Liver (tissue), 9 donors: ENCODE results near the gene ZNF570. TPM values are rescaled to one million over a fixed set of nuclear protein-coding genes. Genes with fewer than 3 reads are reported as not detected.
A peak's percentile ranks its signal among the peaks of the same experiment; 100 is the strongest.

Experiments
- DNase-seq: peaks from one replicate; pipeline ENCODE4 v3.0.0-alpha.2; 2017; ENCODE audit warnings: low spot score
- H3K27ac ChIP-seq, 2 donors: one replicate each; pipeline ENCODE4 v1.7.0; 2013; ENCODE audit warnings: inconsistent platforms in 2 of 2, low read length in 2 of 2, control low read depth in 1 of 2, low read depth in 1 of 2, mild to moderate bottlenecking in 1 of 2
- H3K27me3 ChIP-seq, 4 donors: one replicate each; pipeline versions ENCODE4 v1.6.1 to v1.7.0; 2013; ENCODE audit warnings: low read length in 3 of 4, inconsistent platforms in 1 of 4, mild to moderate bottlenecking in 1 of 4, moderate library complexity in 1 of 4; ENCODE audit not compliant: control insufficient read depth in 4 of 4, insufficient read depth in 4 of 4
- H3K36me3 ChIP-seq, 4 donors: one replicate each; pipeline versions ENCODE4 v1.6.1 to v1.7.0; 2013; ENCODE audit warnings: low read length in 3 of 4, mild to moderate bottlenecking in 3 of 4, low read depth in 1 of 4, moderate library complexity in 1 of 4; ENCODE audit not compliant: control insufficient read depth in 4 of 4, insufficient read depth in 3 of 4
- H3K4me1 ChIP-seq, 4 donors: one replicate each; pipeline versions ENCODE4 v1.6.1 to v1.7.0; 2013; ENCODE audit warnings: low read length in 3 of 4, mild to moderate bottlenecking in 3 of 4, moderate library complexity in 1 of 4; ENCODE audit not compliant: control insufficient read depth in 4 of 4, insufficient read depth in 4 of 4
- H3K4me3 ChIP-seq, 3 donors: one replicate each; pipeline versions ENCODE4 v1.6.1 to v1.7.0; 2013; ENCODE audit warnings: low read length in 3 of 3, control low read depth in 1 of 3, low read depth in 1 of 3, mild to moderate bottlenecking in 1 of 3
- H3K9ac ChIP-seq, 2 donors: one replicate each; pipeline ENCODE4 v1.7.0; 2013; ENCODE audit warnings: low read length in 2 of 2, mild to moderate bottlenecking in 2 of 2, moderate library complexity in 2 of 2, control low read depth in 1 of 2, low read depth in 1 of 2
- H3K9me3 ChIP-seq, 4 donors: one replicate each; pipeline versions ENCODE4 v1.6.1 to v1.7.0; 2013; ENCODE audit warnings: low read length in 3 of 4; ENCODE audit not compliant: control insufficient read depth in 4 of 4
- EGR1 ChIP-seq, 2 donors: IDR thresholded peaks; 2 replicates each; pipeline ENCODE4 v1.6.1; 2016 to 2018; ENCODE audit warnings: antibody characterized with exemption in 2 of 2, low read depth in 2 of 2
- FOXA1 ChIP-seq: IDR thresholded peaks from 2 replicates; pipeline ENCODE4 v1.6.1; 2016; ENCODE audit warnings: antibody characterized with exemption
- FOXA2 ChIP-seq: IDR thresholded peaks from 2 replicates; pipeline ENCODE4 v1.6.1; 2016; ENCODE audit warnings: antibody characterized with exemption
- GABPA ChIP-seq, 2 donors: IDR thresholded peaks in 1 of 2; conservative IDR thresholded peaks in 1 of 2; 2 replicates each; pipeline ENCODE4 v1.6.1; 2016; ENCODE audit warnings: antibody characterized with exemption in 2 of 2, mild to moderate bottlenecking in 1 of 2, moderate library complexity in 1 of 2
- HNF4G ChIP-seq: IDR thresholded peaks from 2 replicates; pipeline ENCODE4 v1.6.1; 2016; ENCODE audit warnings: antibody characterized with exemption
- JUND ChIP-seq, 2 donors: IDR thresholded peaks; 2 replicates each; pipeline ENCODE4 v1.6.1; 2016; ENCODE audit warnings: antibody characterized with exemption in 2 of 2
- RAD21 ChIP-seq, 2 donors: IDR thresholded peaks; 2 replicates each; pipeline ENCODE4 v1.6.1; 2016; ENCODE audit warnings: antibody characterized with exemption in 2 of 2, mild to moderate bottlenecking in 2 of 2
- RXRA ChIP-seq, 2 donors: IDR thresholded peaks; 2 replicates each; pipeline ENCODE4 v1.6.1; 2017 to 2018; ENCODE audit warnings: antibody characterized with exemption in 2 of 2, mild to moderate bottlenecking in 1 of 2
- SP1 ChIP-seq: IDR thresholded peaks from 2 replicates; pipeline ENCODE4 v1.6.1; 2018; ENCODE audit warnings: antibody characterized with exemption, mild to moderate bottlenecking
- TAF1 ChIP-seq: conservative IDR thresholded peaks from 2 replicates; pipeline ENCODE4 v1.6.1; 2016; ENCODE audit warnings: antibody characterized with exemption, mild to moderate bottlenecking
- YY1 ChIP-seq: IDR thresholded peaks from 2 replicates; pipeline ENCODE4 v1.6.1; 2016; ENCODE audit warnings: antibody characterized with exemption, mild to moderate bottlenecking
- WGBS: extraction: QIAGEN DNeasy Blood & Tissue Kit; methylation state at CpG from one replicate; pipeline ENCODE4 v1.1.7; 2013; 5-methylcytosine and 5-hydroxymethylcytosine counted together
- polyA plus RNA-seq, 2 donors: library from polyadenylated mRNA; stranded (reverse) in 1 of 2; unstranded in 1 of 2; fragments of 200-250 nt in 1 of 2; fragments of >200 nt in 1 of 2; fragmentation: Nextera tagmentation in 1 of 2; extraction: Ambion mirVana in 1 of 2; gene quantifications; one replicate each; pipeline versions ENCODE4 v1.2.1 to v1.2.3, GENCODE V29; 2013 to 2015
- total RNA-seq, 2 donors: library from RNA; depleted of rRNA; stranded (reverse); fragments of >200 nt; gene quantifications; one replicate each; pipeline ENCODE4 v1.2.3, GENCODE V29; 2014
- TF ChIP-seq, protein P1 (sequence below): IDR thresholded peaks from 2 replicates; pipeline ENCODE4 v1.6.1; 2016; ENCODE audit warnings: antibody characterized with exemption
- TF ChIP-seq, protein P2 (sequence below): fragments of 150-350 bp; IDR thresholded peaks from 2 replicates; pipeline ENCODE4 v1.5.1; 2017; ENCODE audit warnings: improper control_type of control experiment, low read depth, low read length; ENCODE audit not compliant: missing input control
- TF ChIP-seq, protein P3 (sequence below): IDR thresholded peaks from 2 replicates; pipeline ENCODE4 v1.6.1; 2016; ENCODE audit warnings: antibody characterized with exemption
- TF ChIP-seq, protein P4 (sequence below): IDR thresholded peaks from 2 replicates; pipeline ENCODE4 v1.6.1; 2016; ENCODE audit warnings: antibody characterized with exemption
- TF ChIP-seq, protein P5 (sequence below): IDR thresholded peaks from 2 replicates; pipeline ENCODE4 v1.6.1; 2016; ENCODE audit warnings: antibody characterized with exemption, mild to moderate bottlenecking
- donor health status: healthy.
- donor health status: healthy.
- donor health status: healthy.
- donor health status: healthy.
- donor health status: healthy.

The ZNF570 gene
- total and polyA plus RNA-seq, 4 donors, result 0.96 to 2.3 (median 1.6) TPM

DNA sequence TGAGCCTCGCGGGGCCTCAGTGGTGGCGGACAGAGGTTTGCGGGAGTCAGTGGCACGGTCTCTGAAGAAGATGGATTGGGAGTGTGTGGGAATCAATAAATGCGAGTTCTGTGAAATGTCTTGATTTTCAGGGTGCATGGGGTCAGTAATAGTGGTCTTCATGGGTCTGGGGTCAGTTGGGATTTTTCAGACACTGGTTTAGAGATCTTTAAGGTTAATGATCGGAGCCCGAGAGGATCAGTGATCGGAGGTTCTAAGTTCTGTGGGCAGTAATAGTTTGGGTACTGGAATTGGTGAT, 38.0 kb downstream of the ZNF570 start:
- H3K4me3 ChIP-seq, result peak overlapping the region; percentile 50 to 67 (median 60)
- TF ChIP-seq, protein P1, sequence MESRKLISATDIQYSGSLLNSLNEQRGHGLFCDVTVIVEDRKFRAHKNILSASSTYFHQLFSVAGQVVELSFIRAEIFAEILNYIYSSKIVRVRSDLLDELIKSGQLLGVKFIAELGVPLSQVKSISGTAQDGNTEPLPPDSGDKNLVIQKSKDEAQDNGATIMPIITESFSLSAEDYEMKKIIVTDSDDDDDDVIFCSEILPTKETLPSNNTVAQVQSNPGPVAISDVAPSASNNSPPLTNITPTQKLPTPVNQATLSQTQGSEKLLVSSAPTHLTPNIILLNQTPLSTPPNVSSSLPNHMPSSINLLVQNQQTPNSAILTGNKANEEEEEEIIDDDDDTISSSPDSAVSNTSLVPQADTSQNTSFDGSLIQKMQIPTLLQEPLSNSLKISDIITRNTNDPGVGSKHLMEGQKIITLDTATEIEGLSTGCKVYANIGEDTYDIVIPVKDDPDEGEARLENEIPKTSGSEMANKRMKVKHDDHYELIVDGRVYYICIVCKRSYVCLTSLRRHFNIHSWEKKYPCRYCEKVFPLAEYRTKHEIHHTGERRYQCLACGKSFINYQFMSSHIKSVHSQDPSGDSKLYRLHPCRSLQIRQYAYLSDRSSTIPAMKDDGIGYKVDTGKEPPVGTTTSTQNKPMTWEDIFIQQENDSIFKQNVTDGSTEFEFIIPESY, result no peak
- TF ChIP-seq, protein P2, sequence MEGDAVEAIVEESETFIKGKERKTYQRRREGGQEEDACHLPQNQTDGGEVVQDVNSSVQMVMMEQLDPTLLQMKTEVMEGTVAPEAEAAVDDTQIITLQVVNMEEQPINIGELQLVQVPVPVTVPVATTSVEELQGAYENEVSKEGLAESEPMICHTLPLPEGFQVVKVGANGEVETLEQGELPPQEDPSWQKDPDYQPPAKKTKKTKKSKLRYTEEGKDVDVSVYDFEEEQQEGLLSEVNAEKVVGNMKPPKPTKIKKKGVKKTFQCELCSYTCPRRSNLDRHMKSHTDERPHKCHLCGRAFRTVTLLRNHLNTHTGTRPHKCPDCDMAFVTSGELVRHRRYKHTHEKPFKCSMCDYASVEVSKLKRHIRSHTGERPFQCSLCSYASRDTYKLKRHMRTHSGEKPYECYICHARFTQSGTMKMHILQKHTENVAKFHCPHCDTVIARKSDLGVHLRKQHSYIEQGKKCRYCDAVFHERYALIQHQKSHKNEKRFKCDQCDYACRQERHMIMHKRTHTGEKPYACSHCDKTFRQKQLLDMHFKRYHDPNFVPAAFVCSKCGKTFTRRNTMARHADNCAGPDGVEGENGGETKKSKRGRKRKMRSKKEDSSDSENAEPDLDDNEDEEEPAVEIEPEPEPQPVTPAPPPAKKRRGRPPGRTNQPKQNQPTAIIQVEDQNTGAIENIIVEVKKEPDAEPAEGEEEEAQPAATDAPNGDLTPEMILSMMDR, result no peak
- no peak for TF ChIP-seq RAD21 (IDR thresholded peaks at IDR 0.05)
- TF ChIP-seq GABPA (IDR thresholded peaks at IDR 0.05 in 1 of 2, conservative IDR thresholded peaks at IDR 0.05 in 1 of 2), result no peak
- TF ChIP-seq YY1, result no peak
- no peak for TF ChIP-seq EGR1 (IDR thresholded peaks at IDR 0.05; ENCODE audit: low read depth in 2 of 2)
- no peak for TF ChIP-seq SP1
- no peak for TF ChIP-seq FOXA2
- TF ChIP-seq HNF4G, result no peak
- TF ChIP-seq, protein P3, sequence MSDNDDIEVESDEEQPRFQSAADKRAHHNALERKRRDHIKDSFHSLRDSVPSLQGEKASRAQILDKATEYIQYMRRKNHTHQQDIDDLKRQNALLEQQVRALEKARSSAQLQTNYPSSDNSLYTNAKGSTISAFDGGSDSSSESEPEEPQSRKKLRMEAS, result no peak
- TF ChIP-seq, protein P4, sequence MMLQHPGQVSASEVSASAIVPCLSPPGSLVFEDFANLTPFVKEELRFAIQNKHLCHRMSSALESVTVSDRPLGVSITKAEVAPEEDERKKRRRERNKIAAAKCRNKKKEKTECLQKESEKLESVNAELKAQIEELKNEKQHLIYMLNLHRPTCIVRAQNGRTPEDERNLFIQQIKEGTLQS, result no peak
- TF ChIP-seq, protein P5, sequence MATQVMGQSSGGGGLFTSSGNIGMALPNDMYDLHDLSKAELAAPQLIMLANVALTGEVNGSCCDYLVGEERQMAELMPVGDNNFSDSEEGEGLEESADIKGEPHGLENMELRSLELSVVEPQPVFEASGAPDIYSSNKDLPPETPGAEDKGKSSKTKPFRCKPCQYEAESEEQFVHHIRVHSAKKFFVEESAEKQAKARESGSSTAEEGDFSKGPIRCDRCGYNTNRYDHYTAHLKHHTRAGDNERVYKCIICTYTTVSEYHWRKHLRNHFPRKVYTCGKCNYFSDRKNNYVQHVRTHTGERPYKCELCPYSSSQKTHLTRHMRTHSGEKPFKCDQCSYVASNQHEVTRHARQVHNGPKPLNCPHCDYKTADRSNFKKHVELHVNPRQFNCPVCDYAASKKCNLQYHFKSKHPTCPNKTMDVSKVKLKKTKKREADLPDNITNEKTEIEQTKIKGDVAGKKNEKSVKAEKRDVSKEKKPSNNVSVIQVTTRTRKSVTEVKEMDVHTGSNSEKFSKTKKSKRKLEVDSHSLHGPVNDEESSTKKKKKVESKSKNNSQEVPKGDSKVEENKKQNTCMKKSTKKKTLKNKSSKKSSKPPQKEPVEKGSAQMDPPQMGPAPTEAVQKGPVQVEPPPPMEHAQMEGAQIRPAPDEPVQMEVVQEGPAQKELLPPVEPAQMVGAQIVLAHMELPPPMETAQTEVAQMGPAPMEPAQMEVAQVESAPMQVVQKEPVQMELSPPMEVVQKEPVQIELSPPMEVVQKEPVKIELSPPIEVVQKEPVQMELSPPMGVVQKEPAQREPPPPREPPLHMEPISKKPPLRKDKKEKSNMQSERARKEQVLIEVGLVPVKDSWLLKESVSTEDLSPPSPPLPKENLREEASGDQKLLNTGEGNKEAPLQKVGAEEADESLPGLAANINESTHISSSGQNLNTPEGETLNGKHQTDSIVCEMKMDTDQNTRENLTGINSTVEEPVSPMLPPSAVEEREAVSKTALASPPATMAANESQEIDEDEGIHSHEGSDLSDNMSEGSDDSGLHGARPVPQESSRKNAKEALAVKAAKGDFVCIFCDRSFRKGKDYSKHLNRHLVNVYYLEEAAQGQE, result no peak
- no peak for TF ChIP-seq FOXA1
- no peak for TF ChIP-seq RXRA (IDR thresholded peaks at IDR 0.05)
- no peak for TF ChIP-seq TAF1
- no peak overlapping the region for H3K27ac ChIP-seq
- no peak for DNase-seq
- no peaks in the 10 kb centered on the region for H3K27me3 ChIP-seq
- H3K36me3 ChIP-seq, result no peaks in the 10 kb centered on the region
- H3K9me3 ChIP-seq, result peaks cover 19 to 36% (median 25%) of the 10 kb centered on the region in 4 donors
- 2% methylated on average over 9 of the region's 9 CpGs for WGBS
- H3K9ac ChIP-seq, result peak overlapping the region in 1 of 2 donors; percentile 17
- no peaks in the 10 kb centered on the region for H3K4me1 ChIP-seq

DNA sequence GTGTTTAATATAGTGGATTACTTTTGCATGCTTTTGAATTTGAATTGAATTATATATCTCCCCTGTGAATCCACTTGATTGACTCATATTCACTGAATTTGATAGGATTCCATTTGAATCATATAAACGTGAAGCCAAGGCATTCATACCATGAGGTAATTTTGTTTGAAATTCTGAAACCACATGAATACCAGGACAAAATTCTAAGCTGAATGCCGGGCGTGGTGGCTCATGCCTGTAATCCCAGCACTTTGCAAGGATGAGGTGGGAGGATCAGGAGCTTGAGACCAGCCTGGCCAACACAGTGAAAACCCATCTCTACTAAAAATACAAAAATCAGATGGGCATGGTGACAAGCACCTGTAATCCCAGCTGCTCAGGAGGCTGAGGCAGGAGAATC, 42.0 kb downstream of the ZNF570 start:
- Histone ChIP-seq H3K36me3 (peaks cover 0 to 3% (median 2%) of the 10 kb centered on the region in 4 donors), H3K4me3 (no peak overlapping the region), H3K9ac (no peak overlapping the region), H3K27me3 (no peaks in the 10 kb centered on the region), H3K4me1 (no peaks in the 10 kb centered on the region), H3K27ac (no peak overlapping the region), H3K9me3 (peaks cover 8 to 39% (median 19%) of the 10 kb centered on the region in 4 donors)
- DNase-seq, result no peak
- TF ChIP-seq TAF1 (no peak), JUND (IDR thresholded peaks at IDR 0.05) (no peak), FOXA1 (no peak), RXRA (IDR thresholded peaks at IDR 0.05) (no peak)
- WGBS, result 93% methylated on average over 3 of the region's 3 CpGs
